Stimulated activated CD4-positive, alpha-beta T cell treated with anti-CD3 and anti-CD28 coated beads, Interleukin-15, amount 100 ng/mL, for 24 hours (primary cell): ENCODE measurements around the gene ARHGAP26.

Experiments used
- DNase-seq: peaks from one replicate; pipeline ENCODE4 v3.0.0-alpha.2; 2020

The ARHGAP26 gene

GRCh38 chr5:143217065-143217803 is 447.1 kb downstream of the ARHGAP26 start:
- DNase-seq, result peak; percentile 44

- no peak for DNase-seq
Measured at GRCh38 chr5:143217804-143218160, 447.6 kb downstream of the ARHGAP26 start.

- DNase-seq, result no peak
Measured at GRCh38 chr5:143218517-143219170, 448.5 kb downstream of the ARHGAP26 start.

- DNase-seq, result no peak
Measured at GRCh38 chr5:143219696-143220095, 449.5 kb downstream of the ARHGAP26 start.

- no peak for DNase-seq
Measured at GRCh38 chr5:143220748-143221251, 450.6 kb downstream of the ARHGAP26 start.

- peak; percentile 39 for DNase-seq
Measured at GRCh38 chr5:143222287-143223231, 452.4 kb downstream of the ARHGAP26 start.

- DNase-seq, result no peak
Measured at GRCh38 chr5:143224672-143225071, 454.5 kb downstream of the ARHGAP26 start.

GRCh38 chr5:143225511-143225910 is 455.3 kb downstream of the ARHGAP26 start:
- no peak for DNase-seq

GRCh38 chr5:143226361-143226760 is 456.2 kb downstream of the ARHGAP26 start:
- DNase-seq, result no peak

GRCh38 chr5:143226872-143227271 is 456.7 kb downstream of the ARHGAP26 start:
- no peak for DNase-seq

GRCh38 chr5:143227301-143227700 is 457.1 kb downstream of the ARHGAP26 start:
- DNase-seq, result no peak

- peak; percentile 53 for DNase-seq
Measured at GRCh38 chr5:143228597-143229293, 458.6 kb downstream of the ARHGAP26 start.

GRCh38 chr5:143229426-143229895 is 459.3 kb downstream of the ARHGAP26 start:
- peak; percentile 22 for DNase-seq

GRCh38 chr5:143229896-143230675 is 459.9 kb downstream of the ARHGAP26 start:
- peak; percentile 37 for DNase-seq

GRCh38 chr5:143230676-143230996 is 460.5 kb downstream of the ARHGAP26 start:
- DNase-seq, result no peak

- DNase-seq, result no peak
Measured at GRCh38 chr5:143231416-143231815, 461.2 kb downstream of the ARHGAP26 start.

GRCh38 chr5:143231973-143232812 is 462.0 kb downstream of the ARHGAP26 start:
- no peak for DNase-seq

- no peak for DNase-seq
Measured at GRCh38 chr5:143233031-143233430, 462.9 kb downstream of the ARHGAP26 start.

GRCh38 chr5:143234162-143234842 is 464.1 kb downstream of the ARHGAP26 start:
- no peak for DNase-seq

GRCh38 chr5:143235423-143235822 is 465.2 kb downstream of the ARHGAP26 start:
- DNase-seq, result no peak
